Activated CD8-positive, alpha-beta memory T cell treated with anti-CD3 and anti-CD28 coated beads for 24 hours (primary cell): ENCODE data around the gene CCDC85C.

Source experiments
- DNase-seq: peaks from one replicate; pipeline ENCODE4 v3.0.0-alpha.2; 2020

The CCDC85C gene

GRCh38 chr14:99604766-99605298 is 825 bp upstream of the CCDC85C start:
- no peak for DNase-seq

- peak; percentile 96 for DNase-seq
These were observed 315 bp upstream of the CCDC85C start for GRCh38 chr14:99604278-99604765.

- no peak for DNase-seq
These were observed 1.1 kb downstream of the CCDC85C start for GRCh38 chr14:99602788-99603415.

- no peak for DNase-seq
These were observed 1.8 kb downstream of the CCDC85C start for GRCh38 chr14:99602054-99602787.

GRCh38 chr14:99601361-99601831 is 2.6 kb downstream of the CCDC85C start:
- no peak for DNase-seq

- no peak for DNase-seq
These were observed 3.6 kb downstream of the CCDC85C start for GRCh38 chr14:99600232-99600888.

- no peak for DNase-seq
These were observed 4.6 kb downstream of the CCDC85C start for GRCh38 chr14:99599393-99599792.

GRCh38 chr14:99598774-99599173 is 5.2 kb downstream of the CCDC85C start:
- DNase-seq = no peak

GRCh38 chr14:99597911-99598600 is 6.0 kb downstream of the CCDC85C start:
- DNase-seq = no peak

- no peak for DNase-seq
These were observed 7.2 kb downstream of the CCDC85C start for GRCh38 chr14:99596772-99597171.

- DNase-seq = no peak
These were observed 7.9 kb downstream of the CCDC85C start for GRCh38 chr14:99596071-99596627.

- DNase-seq = no peak
These were observed 8.5 kb downstream of the CCDC85C start for GRCh38 chr14:99595524-99595923.

- DNase-seq = peak; percentile 62
These were observed 9.0 kb downstream of the CCDC85C start for GRCh38 chr14:99595034-99595433.

GRCh38 chr14:99593971-99594841 is 9.8 kb downstream of the CCDC85C start:
- no peak for DNase-seq

- DNase-seq = no peak
These were observed 10.9 kb downstream of the CCDC85C start for GRCh38 chr14:99592933-99593753.

- DNase-seq = no peak
These were observed 11.6 kb downstream of the CCDC85C start for GRCh38 chr14:99592394-99592793.

- no peak for DNase-seq
These were observed 13.1 kb downstream of the CCDC85C start for GRCh38 chr14:99590746-99591555.

GRCh38 chr14:99589651-99590530 is 14.1 kb downstream of the CCDC85C start:
- DNase-seq = no peak

GRCh38 chr14:99589031-99589441 is 15.0 kb downstream of the CCDC85C start:
- no peak for DNase-seq
